ENCODE measurements around the gene MAGI2.

MAGI2 gene

DNA sequence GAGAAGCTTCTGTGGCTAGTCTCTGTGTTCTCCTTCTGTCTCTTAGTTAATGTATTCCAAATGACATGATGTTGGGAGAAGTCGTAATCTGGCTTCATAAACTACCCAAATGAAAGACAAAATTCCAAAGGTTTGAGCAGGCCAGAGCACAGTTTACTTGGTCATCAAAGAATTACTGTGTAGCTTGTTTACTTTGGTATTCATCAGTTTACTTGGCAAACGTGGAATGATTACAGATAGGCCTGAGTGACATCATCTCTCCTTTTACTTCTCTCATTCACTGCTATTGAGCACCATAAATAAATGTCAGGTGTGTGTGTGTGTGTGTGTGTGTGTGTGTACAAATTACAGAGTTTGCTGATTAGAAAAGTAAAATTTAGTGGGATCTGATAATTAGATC is 1327.6 kb downstream of the MAGI2 start:
- TF ChIP-seq ARNTL (CRISPR knock-in tag; IDR thresholded peaks at IDR 0.05; ENCODE audit: borderline replicate concordance, low read depth) (no peak), ZFP3 (CRISPR knock-in tag; IDR thresholded peaks at IDR 0.05) (no peak), OSR1 (CRISPR knock-in tag; IDR thresholded peaks at IDR 0.05) (no peak)
- ATAC-seq: peak; percentile 43; the same call in 2 of the 3 replicates

DNA sequence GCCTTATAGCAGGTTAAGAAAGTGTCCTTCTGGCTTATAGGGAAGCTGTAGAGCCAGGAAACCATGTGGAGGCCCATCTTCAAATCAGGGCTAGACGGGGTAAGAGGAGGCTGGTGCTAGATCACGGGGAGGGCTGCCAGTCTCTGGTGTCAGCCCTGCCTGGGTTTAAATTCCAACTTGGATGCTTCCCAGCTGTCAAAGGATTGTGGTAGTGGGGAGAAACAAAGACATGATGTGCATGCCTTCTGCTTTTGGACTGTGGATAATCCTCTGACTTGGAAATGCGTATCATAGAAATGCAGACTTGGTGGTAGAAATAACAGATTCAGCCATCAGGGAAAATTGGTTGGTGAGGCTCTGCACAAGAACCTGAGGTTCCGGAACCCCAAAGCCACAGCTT is 1329.3 kb downstream of the MAGI2 start:
- no peak for ATAC-seq
- TF ChIP-seq RARB (CRISPR knock-in tag; IDR thresholded peaks at IDR 0.05) (no peak), ZFP3 (CRISPR knock-in tag; IDR thresholded peaks at IDR 0.05) (no peak), ARNTL (CRISPR knock-in tag; IDR thresholded peaks at IDR 0.05; ENCODE audit: borderline replicate concordance, low read depth) (no peak), TOX (CRISPR knock-in tag; IDR thresholded peaks at IDR 0.05; ENCODE audit: borderline replicate concordance) (no peak), OSR1 (CRISPR knock-in tag; IDR thresholded peaks at IDR 0.05) (no peak), GLIS3 (CRISPR knock-in tag; IDR thresholded peaks at IDR 0.05) (no peak), ZC3H10 (CRISPR knock-in tag; IDR thresholded peaks at IDR 0.05) (no peak), BACH2 (CRISPR knock-in tag; IDR thresholded peaks at IDR 0.05; ENCODE audit: borderline replicate concordance) (no peak), ZNF8 (CRISPR knock-in tag; IDR thresholded peaks at IDR 0.05) (no peak), ZNF70 (CRISPR knock-in tag; IDR thresholded peaks at IDR 0.05) (no peak)
- TF ChIP-seq, protein P1, sequence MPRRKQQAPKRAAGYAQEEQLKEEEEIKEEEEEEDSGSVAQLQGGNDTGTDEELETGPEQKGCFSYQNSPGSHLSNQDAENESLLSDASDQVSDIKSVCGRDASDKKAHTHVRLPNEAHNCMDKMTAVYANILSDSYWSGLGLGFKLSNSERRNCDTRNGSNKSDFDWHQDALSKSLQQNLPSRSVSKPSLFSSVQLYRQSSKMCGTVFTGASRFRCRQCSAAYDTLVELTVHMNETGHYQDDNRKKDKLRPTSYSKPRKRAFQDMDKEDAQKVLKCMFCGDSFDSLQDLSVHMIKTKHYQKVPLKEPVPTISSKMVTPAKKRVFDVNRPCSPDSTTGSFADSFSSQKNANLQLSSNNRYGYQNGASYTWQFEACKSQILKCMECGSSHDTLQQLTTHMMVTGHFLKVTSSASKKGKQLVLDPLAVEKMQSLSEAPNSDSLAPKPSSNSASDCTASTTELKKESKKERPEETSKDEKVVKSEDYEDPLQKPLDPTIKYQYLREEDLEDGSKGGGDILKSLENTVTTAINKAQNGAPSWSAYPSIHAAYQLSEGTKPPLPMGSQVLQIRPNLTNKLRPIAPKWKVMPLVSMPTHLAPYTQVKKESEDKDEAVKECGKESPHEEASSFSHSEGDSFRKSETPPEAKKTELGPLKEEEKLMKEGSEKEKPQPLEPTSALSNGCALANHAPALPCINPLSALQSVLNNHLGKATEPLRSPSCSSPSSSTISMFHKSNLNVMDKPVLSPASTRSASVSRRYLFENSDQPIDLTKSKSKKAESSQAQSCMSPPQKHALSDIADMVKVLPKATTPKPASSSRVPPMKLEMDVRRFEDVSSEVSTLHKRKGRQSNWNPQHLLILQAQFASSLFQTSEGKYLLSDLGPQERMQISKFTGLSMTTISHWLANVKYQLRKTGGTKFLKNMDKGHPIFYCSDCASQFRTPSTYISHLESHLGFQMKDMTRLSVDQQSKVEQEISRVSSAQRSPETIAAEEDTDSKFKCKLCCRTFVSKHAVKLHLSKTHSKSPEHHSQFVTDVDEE (CRISPR knock-in tag; IDR thresholded peaks at IDR 0.05): no peak
- TF ChIP-seq, protein P2, sequence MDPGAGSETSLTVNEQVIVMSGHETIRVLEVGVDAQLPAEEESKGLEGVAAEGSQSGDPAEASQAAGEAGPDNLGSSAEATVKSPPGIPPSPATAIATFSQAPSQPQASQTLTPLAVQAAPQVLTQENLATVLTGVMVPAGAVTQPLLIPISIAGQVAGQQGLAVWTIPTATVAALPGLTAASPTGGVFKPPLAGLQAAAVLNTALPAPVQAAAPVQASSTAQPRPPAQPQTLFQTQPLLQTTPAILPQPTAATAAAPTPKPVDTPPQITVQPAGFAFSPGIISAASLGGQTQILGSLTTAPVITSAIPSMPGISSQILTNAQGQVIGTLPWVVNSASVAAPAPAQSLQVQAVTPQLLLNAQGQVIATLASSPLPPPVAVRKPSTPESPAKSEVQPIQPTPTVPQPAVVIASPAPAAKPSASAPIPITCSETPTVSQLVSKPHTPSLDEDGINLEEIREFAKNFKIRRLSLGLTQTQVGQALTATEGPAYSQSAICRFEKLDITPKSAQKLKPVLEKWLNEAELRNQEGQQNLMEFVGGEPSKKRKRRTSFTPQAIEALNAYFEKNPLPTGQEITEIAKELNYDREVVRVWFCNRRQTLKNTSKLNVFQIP (CRISPR knock-in tag; IDR thresholded peaks at IDR 0.05; ENCODE audit: borderline replicate concordance, low read depth): no peak
- TF ChIP-seq, protein P3, sequence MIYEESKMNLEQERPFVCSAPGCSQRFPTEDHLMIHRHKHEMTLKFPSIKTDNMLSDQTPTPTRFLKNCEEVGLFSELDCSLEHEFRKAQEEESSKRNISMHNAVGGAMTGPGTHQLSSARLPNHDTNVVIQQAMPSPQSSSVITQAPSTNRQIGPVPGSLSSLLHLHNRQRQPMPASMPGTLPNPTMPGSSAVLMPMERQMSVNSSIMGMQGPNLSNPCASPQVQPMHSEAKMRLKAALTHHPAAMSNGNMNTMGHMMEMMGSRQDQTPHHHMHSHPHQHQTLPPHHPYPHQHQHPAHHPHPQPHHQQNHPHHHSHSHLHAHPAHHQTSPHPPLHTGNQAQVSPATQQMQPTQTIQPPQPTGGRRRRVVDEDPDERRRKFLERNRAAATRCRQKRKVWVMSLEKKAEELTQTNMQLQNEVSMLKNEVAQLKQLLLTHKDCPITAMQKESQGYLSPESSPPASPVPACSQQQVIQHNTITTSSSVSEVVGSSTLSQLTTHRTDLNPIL (CRISPR knock-in tag; IDR thresholded peaks at IDR 0.05; ENCODE audit: low read depth): no peak
- TF ChIP-seq, protein P4, sequence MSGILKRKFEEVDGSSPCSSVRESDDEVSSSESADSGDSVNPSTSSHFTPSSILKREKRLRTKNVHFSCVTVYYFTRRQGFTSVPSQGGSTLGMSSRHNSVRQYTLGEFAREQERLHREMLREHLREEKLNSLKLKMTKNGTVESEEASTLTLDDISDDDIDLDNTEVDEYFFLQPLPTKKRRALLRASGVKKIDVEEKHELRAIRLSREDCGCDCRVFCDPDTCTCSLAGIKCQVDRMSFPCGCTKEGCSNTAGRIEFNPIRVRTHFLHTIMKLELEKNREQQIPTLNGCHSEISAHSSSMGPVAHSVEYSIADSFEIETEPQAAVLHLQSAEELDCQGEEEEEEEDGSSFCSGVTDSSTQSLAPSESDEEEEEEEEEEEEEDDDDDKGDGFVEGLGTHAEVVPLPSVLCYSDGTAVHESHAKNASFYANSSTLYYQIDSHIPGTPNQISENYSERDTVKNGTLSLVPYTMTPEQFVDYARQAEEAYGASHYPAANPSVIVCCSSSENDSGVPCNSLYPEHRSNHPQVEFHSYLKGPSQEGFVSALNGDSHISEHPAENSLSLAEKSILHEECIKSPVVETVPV (CRISPR knock-in tag; IDR thresholded peaks at IDR 0.05): no peak

DNA sequence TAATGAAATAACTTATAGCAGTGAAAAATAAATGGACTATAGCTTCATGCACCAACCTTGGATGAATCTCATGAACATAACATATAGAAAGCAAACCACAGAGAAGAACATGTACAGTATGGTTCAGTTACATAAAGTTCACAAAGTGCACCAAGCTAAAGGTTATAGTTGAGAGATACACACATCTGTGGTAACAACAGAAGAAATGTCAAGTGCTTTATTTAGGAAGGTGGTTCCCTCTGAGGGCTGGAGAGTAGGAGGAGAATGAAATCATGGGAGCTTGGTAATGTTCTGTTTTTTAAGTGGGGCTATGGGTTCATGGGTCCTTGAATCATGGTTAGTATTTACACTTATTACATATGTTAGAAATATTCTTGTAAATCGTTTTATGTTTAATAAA is 1331.6 kb downstream of the MAGI2 start:
- no peak for TF ChIP-seq SNAI2 (CRISPR knock-in tag; IDR thresholded peaks at IDR 0.05)
- no peak for TF ChIP-seq OSR1 (CRISPR knock-in tag; IDR thresholded peaks at IDR 0.05)
- TF ChIP-seq ESRRG (CRISPR knock-in tag; IDR thresholded peaks at IDR 0.05): no peak
- no peak for TF ChIP-seq ZFP30 (CRISPR knock-in tag; IDR thresholded peaks at IDR 0.05)
- TF ChIP-seq, protein P2 (CRISPR knock-in tag; IDR thresholded peaks at IDR 0.05; ENCODE audit: borderline replicate concordance, low read depth): no peak
- TF ChIP-seq ZNF565 (CRISPR knock-in tag; conservative IDR thresholded peaks at IDR 0.05; ENCODE audit: low read depth): no peak
- TF ChIP-seq ARNTL (CRISPR knock-in tag; IDR thresholded peaks at IDR 0.05; ENCODE audit: borderline replicate concordance, low read depth): no peak
- TF ChIP-seq, protein P4 (CRISPR knock-in tag; IDR thresholded peaks at IDR 0.05): no peak
- no peak for TF ChIP-seq GLIS3 (CRISPR knock-in tag; IDR thresholded peaks at IDR 0.05)
- no peak for TF ChIP-seq ZFP3 (CRISPR knock-in tag; IDR thresholded peaks at IDR 0.05)
- TF ChIP-seq PPARA (CRISPR knock-in tag; IDR thresholded peaks at IDR 0.05; ENCODE audit: borderline replicate concordance): no peak
- TF ChIP-seq ZC3H10 (CRISPR knock-in tag; IDR thresholded peaks at IDR 0.05): no peak
- no peak for ATAC-seq

Measured in SK-N-SH treated with all-trans-retinoic acid at 6 μM for 48 hours (cell line).